GM19351 (cell line): ENCODE measurements around the gene PRPH.
"Not testable (repeated sequence)": the region's sequence is repeated elsewhere in the genome, so short reads cannot be mapped to it uniquely, and the experiment has no call there.

Experiments used
- ATAC-seq: cut with Tn5 transposase; IDR thresholded peaks from one replicate; pipeline ENCODE4 v1.9.1; 2021; ENCODE audit warnings: mild to moderate bottlenecking, moderate library complexity; ENCODE audit not compliant: unreplicated experiment

The PRPH gene

GRCh38 chr12:49295082-49295936 is at the start of gene PRPH:
Gene PRPH (plus strand): TSS chr12:49295147. CDS start chr12:49295201, 54 bp downstream.
- no peak for ATAC-seq

- ATAC-seq: no peak
Measured at GRCh38 chr12:49251357-49251756, 43.6 kb upstream of the PRPH start.

GRCh38 chr12:49253033-49253623 is 41.8 kb upstream of the PRPH start:
- no peak for ATAC-seq

- ATAC-seq: not testable (repeated sequence)
Measured at GRCh38 chr12:49255456-49255855, 39.5 kb upstream of the PRPH start.

GRCh38 chr12:49255857-49256637 is 38.9 kb upstream of the PRPH start:
- no peak for ATAC-seq

GRCh38 chr12:49257508-49258184 is 37.3 kb upstream of the PRPH start:
- not testable (repeated sequence) for ATAC-seq

- no peak for ATAC-seq
Measured at GRCh38 chr12:49259452-49259851, 35.5 kb upstream of the PRPH start.

GRCh38 chr12:49260166-49260565 is 34.8 kb upstream of the PRPH start:
- ATAC-seq: no peak

GRCh38 chr12:49260571-49261363 is 34.2 kb upstream of the PRPH start:
- no peak for ATAC-seq

- no peak for ATAC-seq
Measured at GRCh38 chr12:49261721-49262120, 33.2 kb upstream of the PRPH start.

- no peak for ATAC-seq
Measured at GRCh38 chr12:49263400-49263763, 31.6 kb upstream of the PRPH start.

GRCh38 chr12:49264466-49264872 is 30.5 kb upstream of the PRPH start:
- peak; percentile 36 for ATAC-seq

GRCh38 chr12:49264873-49265792 is 29.8 kb upstream of the PRPH start, which contains the start of gene TUBA1C:
Gene TUBA1C (plus strand): TSS chr12:49265082. CDS start chr12:49265182, 100 bp downstream.
- ATAC-seq: peak; percentile 77

GRCh38 chr12:49269191-49269590 is 25.8 kb upstream of the PRPH start:
- not testable (repeated sequence) for ATAC-seq

GRCh38 chr12:49272790-49273725 is 21.9 kb upstream of the PRPH start:
- no peak for ATAC-seq

GRCh38 chr12:49273726-49274395 is 21.1 kb upstream of the PRPH start:
- ATAC-seq: no peak

- no peak for ATAC-seq
Measured at GRCh38 chr12:49274396-49275069, 20.4 kb upstream of the PRPH start.
